ENCODE measurements around the gene PRKAB1. TPM values are rescaled to one million over a fixed set of nuclear protein-coding genes. Genes with fewer than 3 reads are reported as not detected.
A peak's percentile ranks its signal among the peaks of the same experiment; 100 is the strongest.
"Not testable (repeated sequence)": the region's sequence is repeated elsewhere in the genome, so short reads cannot be mapped to it uniquely, and the experiment has no call there.

PRKAB1 gene
- 45.6 TPM for total RNA-seq
- long read RNA-seq, full-length matches to known transcripts, result 58 of 68 reads
- long read RNA-seq, partial matches to known transcripts, result 4 of 68 reads
- long read RNA-seq, other reads (novel, unspliced or antisense), result 6 of 68 reads

GRCh38 chr12:119667577-119668323 is at the start of gene PRKAB1:
Gene PRKAB1, plus strand, starts transcription at chr12:119668133. Its CDS starts 112 bp downstream, at chr12:119668245.
- Histone ChIP-seq H3K9me3 (no peaks in the 10 kb centered on the region), H3K27ac (peak within 1 kb of the TSS; percentile 96), H3K4me3 (peak within 1 kb of the TSS; percentile 83), H3K36me3 (peaks cover 21% of the 10 kb centered on the region), H3K27me3 (ENCODE audit: low read depth) (no peaks in the 10 kb centered on the region), H3K4me1 (peaks cover 55% of the 10 kb centered on the region)
- ATAC-seq, result peak; percentile 94 to 97
- peak; percentile 99 for TF ChIP-seq CTCF (IDR thresholded peaks at IDR 0.05)
- peak; percentile 99 for DNase-seq
- intact Hi-C loops (cut with DNase I), result no loop called here

- H3K9me3 ChIP-seq; H3K36me3 ChIP-seq; H3K4me1 ChIP-seq; H3K4me3 ChIP-seq; DNase-seq; H3K27ac ChIP-seq; H3K27me3 ChIP-seq (ENCODE audit: low read depth); intact Hi-C loops (cut with DNase I); ATAC-seq: not testable (repeated sequence)
Observed at GRCh38 chr12:119618328-119618896, 49.5 kb upstream of the PRKAB1 start.

- Histone ChIP-seq H3K27me3 (ENCODE audit: low read depth) (no peaks in the 10 kb centered on the region), H3K4me1 (no peaks in the 10 kb centered on the region), H3K9me3 (no peaks in the 10 kb centered on the region), H3K36me3 (no peaks in the 10 kb centered on the region), H3K4me3 (no peak overlapping the region), H3K27ac (no peak overlapping the region)
- DNase-seq, result no peak
- intact Hi-C loops (cut with DNase I), result no loop called here
- TF ChIP-seq CTCF (IDR thresholded peaks at IDR 0.05), result no peak
- no peak for ATAC-seq
Observed at GRCh38 chr12:119620490-119620889, 47.4 kb upstream of the PRKAB1 start.

- Histone ChIP-seq H3K4me3 (no peak overlapping the region), H3K27me3 (ENCODE audit: low read depth) (no peaks in the 10 kb centered on the region), H3K36me3 (no peaks in the 10 kb centered on the region), H3K9me3 (no peaks in the 10 kb centered on the region), H3K4me1 (no peaks in the 10 kb centered on the region), H3K27ac (no peak overlapping the region)
- ATAC-seq, result no peak
- TF ChIP-seq CTCF (IDR thresholded peaks at IDR 0.05), result no peak
- DNase-seq, result no peak
- intact Hi-C loops (cut with DNase I), result no loop called here
Observed at GRCh38 chr12:119621878-119622277, 46.1 kb upstream of the PRKAB1 start.

- no peak for DNase-seq
- H3K4me3 ChIP-seq, result no peak overlapping the region
- H3K27ac ChIP-seq, result no peak overlapping the region
Observed at GRCh38 chr12:119624966-119625365, 43.0 kb upstream of the PRKAB1 start.

More at GRCh38 chr12:119624966-119625365, 43.0 kb upstream of the PRKAB1 start:
- Histone ChIP-seq H3K4me1 (no peaks in the 10 kb centered on the region), H3K9me3 (no peaks in the 10 kb centered on the region), H3K36me3 (no peaks in the 10 kb centered on the region), H3K27me3 (ENCODE audit: low read depth) (no peaks in the 10 kb centered on the region)
- intact Hi-C loops (cut with DNase I), result no loop called here
- ATAC-seq, result no peak
- no peak for TF ChIP-seq CTCF (IDR thresholded peaks at IDR 0.05)
